Sigmoid colon (tissue), 4 donors: ENCODE measurements around the gene SLC30A10.

Experiments used
- EP300 ChIP-seq, 4 donors: sonication (generic); formaldehyde crosslinking; IDR thresholded peaks; one replicate each; pipeline ENCODE4 v1.6.1; 2017; ENCODE audit warnings: antibody characterized with exemption in 4 of 4
- POLR2A ChIP-seq, 2 donors: fragments of 450-650 bp; IDR thresholded peaks; one replicate each; pipeline ENCODE4 v1.6.1; 2016; ENCODE audit warnings: antibody characterized with exemption in 2 of 2, mild to moderate bottlenecking in 2 of 2, moderate library complexity in 2 of 2
- POLR2AphosphoS5 ChIP-seq, 4 donors: sonication (generic); formaldehyde crosslinking; IDR thresholded peaks; one replicate each; pipeline ENCODE4 v1.6.1; 2017; ENCODE audit warnings: antibody characterized with exemption in 4 of 4
- TF ChIP-seq, protein P1 (sequence below), 4 experiments: fragments of 450-650 bp in 3 of 4; fragments of 200-600 bp in 1 of 4; IDR thresholded peaks; one replicate each; pipeline ENCODE4 v1.5.1; 2016 to 2019; ENCODE audit warnings: antibody characterized with exemption in 4 of 4, mild to moderate bottlenecking in 3 of 4, moderate library complexity in 2 of 4

DNA sequence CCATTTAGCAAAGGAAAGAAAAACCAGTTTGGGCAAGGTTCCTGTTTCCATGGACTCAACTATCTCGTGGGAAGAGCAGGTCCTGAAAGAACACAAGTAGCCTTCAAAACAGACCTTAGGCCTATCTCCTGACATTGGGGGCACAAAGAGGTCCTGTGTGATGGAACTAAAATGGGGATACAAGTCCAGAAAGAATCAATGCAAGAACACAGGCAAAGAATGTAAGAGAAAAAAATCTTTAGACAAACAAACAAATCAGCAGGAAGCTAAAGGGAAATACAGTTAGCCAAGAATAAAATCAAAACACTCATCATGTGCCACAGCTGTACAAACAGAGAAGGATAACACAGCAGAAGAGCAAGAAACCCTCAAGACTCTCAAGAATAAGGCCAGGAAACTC, 28.2 kb downstream of the SLC30A10 start:
- no peak for TF ChIP-seq EP300 (IDR thresholded peaks at IDR 0.05)
- TF ChIP-seq, protein P1, sequence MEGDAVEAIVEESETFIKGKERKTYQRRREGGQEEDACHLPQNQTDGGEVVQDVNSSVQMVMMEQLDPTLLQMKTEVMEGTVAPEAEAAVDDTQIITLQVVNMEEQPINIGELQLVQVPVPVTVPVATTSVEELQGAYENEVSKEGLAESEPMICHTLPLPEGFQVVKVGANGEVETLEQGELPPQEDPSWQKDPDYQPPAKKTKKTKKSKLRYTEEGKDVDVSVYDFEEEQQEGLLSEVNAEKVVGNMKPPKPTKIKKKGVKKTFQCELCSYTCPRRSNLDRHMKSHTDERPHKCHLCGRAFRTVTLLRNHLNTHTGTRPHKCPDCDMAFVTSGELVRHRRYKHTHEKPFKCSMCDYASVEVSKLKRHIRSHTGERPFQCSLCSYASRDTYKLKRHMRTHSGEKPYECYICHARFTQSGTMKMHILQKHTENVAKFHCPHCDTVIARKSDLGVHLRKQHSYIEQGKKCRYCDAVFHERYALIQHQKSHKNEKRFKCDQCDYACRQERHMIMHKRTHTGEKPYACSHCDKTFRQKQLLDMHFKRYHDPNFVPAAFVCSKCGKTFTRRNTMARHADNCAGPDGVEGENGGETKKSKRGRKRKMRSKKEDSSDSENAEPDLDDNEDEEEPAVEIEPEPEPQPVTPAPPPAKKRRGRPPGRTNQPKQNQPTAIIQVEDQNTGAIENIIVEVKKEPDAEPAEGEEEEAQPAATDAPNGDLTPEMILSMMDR (IDR thresholded peaks at IDR 0.05): no peak
- TF ChIP-seq POLR2AphosphoS5 (IDR thresholded peaks at IDR 0.05): no peak
- TF ChIP-seq POLR2A (IDR thresholded peaks at IDR 0.05): no peak
